Stimulated activated CD8-positive, alpha-beta memory T cell treated with anti-CD3 and anti-CD28 coated beads, Interleukin-7, amount 100 ng/mL, for 48 hours (primary cell): ENCODE measurements around the gene KLK5.
"Not testable (repeated sequence)": the region's sequence is repeated elsewhere in the genome, so short reads cannot be mapped to it uniquely, and the experiment has no call there.

Source experiments
- DNase-seq, 2 donors: peaks; one replicate each; pipeline ENCODE4 v3.0.0-alpha.2; 2020; ENCODE audit warnings: low read depth in 1 of 2; ENCODE audit errors: extremely low read depth in 1 of 2

KLK5 gene

GRCh38 chr19:50924586-50924985, 28.3 kb downstream of the KLK5 start:
- no peak for DNase-seq

- peak; percentile 26 to 63 for DNase-seq
Measured at GRCh38 chr19:50922317-50922853, 30.5 kb downstream of the KLK5 start.

GRCh38 chr19:50921426-50922316, 31.2 kb downstream of the KLK5 start:
- DNase-seq: no peak

GRCh38 chr19:50916069-50916468, 36.8 kb downstream of the KLK5 start:
- no peak for DNase-seq

- DNase-seq: peak; percentile 21 to 26
Measured at GRCh38 chr19:50912727-50913716, 39.8 kb downstream of the KLK5 start.

GRCh38 chr19:50912102-50912599, 40.7 kb downstream of the KLK5 start:
- DNase-seq: no peak

GRCh38 chr19:50911206-50912101, 41.4 kb downstream of the KLK5 start, which contains the start of gene KLK4:
TSS of gene KLK4 (minus strand) at chr19:50911395. CDS start at chr19:50910738, 657 bp downstream.
- DNase-seq: no peak

GRCh38 chr19:50910722-50911121, 42.1 kb downstream of the KLK5 start:
- DNase-seq: no peak

- peak; percentile 14 to 51 for DNase-seq
Measured at GRCh38 chr19:50909240-50910070, 43.4 kb downstream of the KLK5 start.

- no peak for DNase-seq
Measured at GRCh38 chr19:50908336-50908735, 44.5 kb downstream of the KLK5 start.

- DNase-seq: no peak
Measured at GRCh38 chr19:50906217-50906616, 46.6 kb downstream of the KLK5 start.

- no peak for DNase-seq
Measured at GRCh38 chr19:50902640-50903039, 50.2 kb downstream of the KLK5 start.

- no peak for DNase-seq
Measured at GRCh38 chr19:50899569-50899968, 53.3 kb downstream of the KLK5 start.

GRCh38 chr19:50898018-50898417, 54.8 kb downstream of the KLK5 start:
- DNase-seq: no peak

- DNase-seq: no peak
Measured at GRCh38 chr19:50897612-50898011, 55.2 kb downstream of the KLK5 start.

GRCh38 chr19:50897191-50897607, 55.6 kb downstream of the KLK5 start:
- no peak for DNase-seq

- DNase-seq: peak in 1 of 2 donors; percentile 28
Measured at GRCh38 chr19:50896591-50897190, 56.1 kb downstream of the KLK5 start.

GRCh38 chr19:50896089-50896590, 56.7 kb downstream of the KLK5 start:
- DNase-seq: not testable (repeated sequence)
